ENCODE data around the gene PHACTR1.

PHACTR1 gene

DNA sequence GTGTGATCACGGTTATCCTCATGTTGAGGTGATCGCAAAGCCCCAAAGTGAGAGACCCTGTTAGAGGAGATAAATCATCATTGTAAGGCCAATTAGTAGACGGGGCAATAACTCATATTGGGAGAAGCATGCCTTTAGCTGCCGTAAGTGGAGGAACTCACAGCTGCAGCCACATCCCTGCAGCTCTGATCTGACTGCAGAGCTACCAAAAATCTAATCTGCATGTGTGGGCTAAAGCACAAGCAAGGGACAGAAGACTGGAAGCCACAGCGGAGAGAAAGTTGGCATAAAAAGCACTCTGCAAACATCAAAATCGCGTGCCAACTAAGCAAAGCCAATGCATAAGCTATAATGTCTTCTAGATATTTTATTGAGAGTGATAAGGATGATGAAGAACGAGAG is 532.0 kb downstream of the PHACTR1 start:
- no peak for DNase-seq

GRCh38 chr6:13248994-13249393 is 532.4 kb downstream of the PHACTR1 start:
- no peak for DNase-seq

GRCh38 chr6:13249817-13250216 is 533.2 kb downstream of the PHACTR1 start:
- DNase-seq, result no peak

GRCh38 chr6:13250703-13251102 is 534.1 kb downstream of the PHACTR1 start:
- DNase-seq, result no peak

- no peak for DNase-seq
Observed at GRCh38 chr6:13251242-13251641, 534.7 kb downstream of the PHACTR1 start.

- no peak for DNase-seq
Observed at GRCh38 chr6:13252790-13253189, 536.2 kb downstream of the PHACTR1 start.

DNA sequence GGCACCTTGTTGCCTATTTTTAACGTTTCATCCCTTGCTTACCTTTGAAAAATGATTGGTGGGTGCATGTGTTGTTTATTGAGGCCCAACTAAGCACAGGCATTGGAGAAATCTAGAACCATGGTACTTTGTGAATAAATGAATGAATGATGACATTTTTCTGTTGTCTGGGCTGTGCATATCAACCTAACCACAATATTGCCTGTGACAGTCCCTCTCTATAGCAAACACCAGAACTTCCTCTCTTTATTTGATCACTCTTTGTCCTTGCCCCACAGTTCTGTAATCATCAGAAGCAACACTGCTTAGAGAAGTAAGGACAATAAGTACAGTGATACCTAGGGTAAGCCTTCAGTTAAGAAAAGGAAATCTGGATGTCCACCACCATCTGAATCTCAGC is 536.7 kb downstream of the PHACTR1 start:
- DNase-seq, result no peak

GRCh38 chr6:13256266-13257001 is 539.9 kb downstream of the PHACTR1 start:
- no peak for DNase-seq

DNA sequence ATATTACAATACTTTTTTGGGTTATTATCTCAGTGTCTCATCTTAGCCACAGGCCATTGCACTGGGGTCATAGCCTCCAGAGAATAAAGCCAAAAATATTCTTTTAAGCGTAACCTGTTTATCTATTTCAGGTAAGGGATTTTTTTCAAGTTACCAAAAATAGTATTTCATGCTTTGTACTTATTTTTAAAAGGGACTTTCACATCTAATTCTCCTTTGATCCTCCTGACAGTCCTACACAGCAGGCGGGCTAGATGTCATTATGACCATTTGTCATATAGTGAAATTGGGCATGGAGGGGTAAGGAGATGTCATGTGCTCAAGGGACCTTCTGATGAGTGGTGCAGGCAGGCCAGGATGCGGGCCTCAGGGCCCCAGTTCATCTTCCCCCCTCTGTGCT is 542.8 kb downstream of the PHACTR1 start:
- DNase-seq, result no peak

- DNase-seq, result no peak
Observed at GRCh38 chr6:13260101-13260598, 543.6 kb downstream of the PHACTR1 start.

DNA sequence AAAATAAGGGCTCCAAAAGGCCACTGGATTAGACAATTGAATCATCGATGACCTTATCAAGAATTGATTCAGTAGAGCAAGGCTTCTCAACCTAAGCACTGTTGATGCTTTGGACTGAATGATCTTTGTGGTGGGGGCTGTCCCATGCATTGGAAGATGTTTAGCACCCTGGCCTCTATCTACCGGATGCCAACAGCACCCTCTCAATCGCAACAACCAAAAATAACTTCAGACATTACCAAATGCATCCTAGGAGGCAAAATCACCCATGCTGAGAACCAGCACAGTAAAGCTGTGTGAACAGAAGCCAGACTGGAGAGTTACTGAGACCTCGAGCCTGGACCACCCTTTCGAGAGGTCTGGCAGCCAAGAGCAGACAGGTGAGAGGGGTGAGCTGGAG is 544.3 kb downstream of the PHACTR1 start:
- no peak for DNase-seq

DNA sequence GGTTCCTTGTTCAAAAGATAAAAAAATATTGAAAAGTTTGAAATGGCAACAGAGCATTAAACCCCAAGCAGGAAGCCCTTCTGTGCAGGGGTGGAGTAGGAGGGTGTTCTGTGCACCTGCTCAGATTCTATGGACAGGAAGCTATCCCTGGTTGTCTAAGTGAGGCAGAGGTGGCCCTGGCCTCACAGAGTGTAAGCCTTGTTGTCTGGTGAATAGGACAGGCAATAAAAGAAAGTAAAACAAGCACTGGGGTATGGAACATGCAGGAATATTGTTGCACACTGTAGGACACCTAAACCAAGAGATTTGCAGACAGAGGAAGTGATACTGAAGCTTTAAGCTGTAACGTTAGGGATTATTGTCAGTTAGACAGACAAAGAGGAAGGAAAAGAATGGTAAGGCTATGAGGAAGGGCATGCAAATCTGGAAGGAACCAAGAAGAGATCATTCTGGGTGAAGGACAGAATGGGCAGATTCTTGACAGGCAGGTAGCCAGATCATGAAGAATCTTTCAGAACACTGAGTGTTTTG is 545.0 kb downstream of the PHACTR1 start:
- no peak for DNase-seq

GRCh38 chr6:13262302-13263230 is 546.0 kb downstream of the PHACTR1 start:
- no peak for DNase-seq

- DNase-seq, result no peak
Observed at GRCh38 chr6:13263669-13264068, 547.1 kb downstream of the PHACTR1 start.

DNA sequence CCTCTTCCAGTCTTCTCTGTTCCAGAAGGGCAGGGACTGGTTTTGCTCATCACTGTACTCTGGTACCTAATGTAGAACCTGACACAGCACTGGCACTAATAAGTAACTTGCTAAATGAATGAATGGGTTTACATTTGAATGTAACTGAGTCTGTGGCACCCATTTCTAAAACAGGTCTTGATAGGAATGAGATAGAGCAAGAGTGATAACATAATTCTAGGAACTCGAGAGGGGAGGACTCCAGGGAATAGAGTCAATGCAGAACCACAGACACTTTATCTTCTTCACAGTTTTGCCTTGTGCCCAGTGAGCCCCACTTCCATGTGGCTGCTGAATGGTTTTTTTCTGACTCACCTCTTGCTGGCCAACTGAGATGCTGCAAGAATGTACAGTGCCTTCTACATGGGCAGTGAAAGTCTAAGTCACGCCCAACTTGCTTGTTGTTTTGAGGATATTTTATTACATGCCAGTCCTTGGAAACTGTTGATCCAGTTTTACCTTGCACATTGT is 550.6 kb downstream of the PHACTR1 start:
- no peak for DNase-seq

DNA sequence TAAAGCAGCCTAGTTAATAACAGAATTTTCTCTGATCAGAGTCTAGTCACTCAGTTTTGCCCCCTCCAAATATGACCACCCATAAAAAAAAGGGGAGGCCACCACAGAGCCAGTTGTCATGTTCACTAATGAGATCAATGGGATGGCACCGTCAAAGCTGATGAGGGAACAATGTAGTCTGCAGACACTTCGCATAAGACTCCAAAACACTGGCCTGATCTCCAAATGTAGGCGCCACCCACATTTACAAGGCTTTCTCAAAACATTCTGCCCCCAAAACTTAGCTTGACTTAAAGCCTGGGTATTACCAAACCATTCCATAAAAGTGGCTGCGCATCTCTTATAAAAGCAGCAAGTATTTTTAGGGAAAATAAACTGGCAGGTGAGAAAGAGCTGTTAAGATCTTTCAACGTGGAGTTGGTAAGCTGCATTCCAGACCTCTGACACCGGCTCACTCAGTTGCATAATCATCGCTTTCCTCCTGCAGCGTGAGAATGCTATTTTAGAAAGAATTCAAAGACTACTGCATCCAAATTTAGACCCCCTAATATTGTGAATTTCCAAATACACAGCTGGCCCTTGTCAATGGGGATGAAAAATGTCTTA is 552.4 kb downstream of the PHACTR1 start:
- DNase-seq, result no peak

DNA sequence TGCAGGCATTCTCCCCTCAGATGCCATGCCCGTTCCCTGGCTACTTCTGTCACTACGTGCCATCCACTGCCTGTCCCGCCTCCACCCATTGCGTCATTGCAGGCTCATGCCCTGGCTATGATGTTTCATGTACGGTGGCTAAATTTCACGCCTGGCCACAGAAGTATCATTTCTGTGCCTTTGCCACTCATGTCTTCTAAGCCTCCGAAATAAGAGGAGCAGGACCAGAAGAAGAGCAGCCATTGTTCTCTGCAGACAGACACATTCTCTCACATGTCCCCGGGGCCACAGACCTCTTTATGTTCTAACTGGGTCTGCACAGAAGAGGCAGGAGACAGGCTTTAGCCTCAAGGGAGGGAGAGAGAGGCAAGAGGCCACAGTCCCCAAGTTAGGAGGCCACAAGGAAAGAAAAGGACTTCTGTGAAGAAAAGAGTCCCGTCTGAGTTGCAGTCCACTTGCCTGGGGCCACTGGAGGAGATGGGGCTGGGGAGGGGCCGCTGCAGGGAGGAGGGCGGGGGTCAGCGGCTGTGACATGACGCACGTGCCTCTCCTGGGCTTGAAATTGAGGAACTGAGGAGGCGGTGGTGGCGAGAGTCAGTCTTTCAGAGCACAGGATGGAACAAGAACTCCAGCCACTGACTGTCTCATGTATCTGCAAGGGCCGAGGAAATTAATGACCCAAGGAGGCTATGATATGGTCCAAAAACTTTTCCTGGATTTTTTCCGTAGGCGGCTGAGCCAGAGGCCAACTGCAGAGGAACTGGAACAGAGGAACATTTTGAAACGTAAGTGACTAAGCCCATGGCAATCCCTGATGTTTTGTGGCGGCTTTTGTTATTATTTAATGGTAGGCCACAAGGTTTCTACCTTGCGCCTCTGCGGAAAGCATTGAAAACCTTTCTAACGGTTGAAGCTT is 555.8 kb downstream of the PHACTR1 start:
- DNase-seq, result no peak

GRCh38 chr6:13273202-13273930 is 556.8 kb downstream of the PHACTR1 start:
- DNase-seq, result no peak

DNA sequence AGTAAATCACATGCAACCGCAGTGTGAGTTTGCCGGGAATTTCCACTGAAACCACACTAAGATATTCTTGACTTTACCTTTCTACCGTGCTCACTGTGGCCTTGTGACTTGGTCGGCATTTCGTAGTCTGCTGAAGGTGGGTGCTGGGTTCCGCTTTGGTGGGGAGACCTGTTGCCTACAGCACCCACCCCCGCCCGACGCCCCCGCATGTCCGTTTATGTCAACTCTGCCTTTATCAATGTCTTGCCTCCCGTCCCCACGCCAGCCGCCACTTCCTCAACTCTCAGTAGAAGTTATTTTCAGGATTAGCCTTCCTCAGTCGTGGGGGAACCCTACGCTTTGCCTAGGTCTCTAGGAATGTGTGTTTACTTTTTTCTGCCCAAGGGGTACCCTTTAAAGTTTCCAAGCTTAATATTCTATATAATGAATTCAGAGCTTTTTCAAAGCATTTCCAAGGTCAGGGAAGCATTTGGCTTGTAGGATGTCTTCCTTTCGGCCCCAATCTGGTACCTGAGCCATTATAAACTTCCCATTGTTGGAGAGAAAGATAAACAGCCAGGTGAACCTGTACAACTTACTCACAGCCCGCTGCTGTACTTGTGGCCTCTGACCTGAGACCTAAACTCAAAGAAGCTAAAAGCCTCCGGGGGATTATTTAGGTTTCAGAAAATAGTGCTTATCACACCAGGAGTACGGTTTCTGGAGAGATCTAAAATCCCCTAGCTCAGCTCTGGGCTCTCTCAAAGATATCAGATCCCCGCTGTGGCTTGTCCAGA is 557.6 kb downstream of the PHACTR1 start:
- no peak for DNase-seq

DNA sequence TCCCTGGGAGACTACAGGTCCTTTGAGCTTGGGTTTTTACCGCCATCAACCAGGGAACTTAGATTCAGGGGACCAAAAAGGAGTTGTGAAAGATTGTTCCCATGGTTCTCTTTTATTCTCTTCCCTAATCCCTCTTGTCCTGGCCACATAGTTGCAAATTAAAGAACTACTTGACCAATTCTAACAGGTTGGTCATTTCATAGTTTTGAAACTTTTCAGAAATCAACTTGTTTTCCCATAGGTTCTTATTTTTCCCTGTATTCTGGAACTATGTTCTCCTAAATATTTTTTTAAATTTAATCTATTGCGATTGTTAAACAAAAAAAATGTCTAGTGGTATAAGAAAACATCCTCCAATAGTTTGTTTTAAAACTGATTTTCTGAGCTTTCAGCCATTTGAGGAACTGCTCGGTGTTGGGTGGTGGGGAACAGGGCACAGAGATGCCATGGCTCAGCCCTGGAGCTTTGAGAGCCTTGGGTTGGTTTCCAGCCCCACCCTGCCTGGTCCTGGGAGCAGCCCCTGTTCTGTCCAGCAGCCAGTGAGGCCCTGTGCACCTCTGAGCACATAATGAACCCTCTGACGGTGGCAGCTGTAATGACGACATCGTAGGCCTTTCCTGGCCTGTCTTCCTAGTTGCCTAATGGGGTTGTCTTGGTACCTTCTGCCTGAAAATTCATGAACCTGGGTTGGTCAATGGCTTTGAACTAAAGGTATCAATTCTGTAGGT is 558.3 kb downstream of the PHACTR1 start:
- DNase-seq, result no peak

Data from NK-92 treated with Interleukin-12 subunit alpha and Interleukin-12 subunit beta, amount 100 ng/mL, for 24 hours (cell line).